ENCODE measurements around the gene DDX27.

Gene DDX27

DNA sequence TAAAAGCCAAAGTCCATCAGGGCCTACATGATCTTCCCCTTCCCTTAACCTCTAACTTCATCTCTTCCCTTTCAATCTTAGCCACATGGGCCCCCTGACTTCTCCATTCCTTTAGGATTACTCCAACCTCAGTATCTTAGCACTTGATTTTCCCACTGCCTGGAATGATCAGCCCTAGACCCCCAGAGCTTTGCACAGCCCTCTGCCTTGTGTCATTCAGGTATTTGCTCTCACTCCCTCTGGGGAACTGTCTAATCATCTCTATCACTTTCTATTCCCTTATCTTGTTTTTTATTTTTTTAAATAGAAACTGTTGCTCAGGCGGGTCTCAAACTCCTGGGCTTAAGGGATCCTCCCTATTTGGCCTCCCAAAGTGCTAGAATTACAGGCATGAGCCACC is 72.0 kb downstream of the DDX27 start:
- DNase-seq (ENCODE audit: low read depth), result no peak

- no peak for DNase-seq (ENCODE audit: low read depth)
These were observed 72.8 kb downstream of the DDX27 start for GRCh38 chr20:49292010-49292409.

GRCh38 chr20:49293122-49293521 is 73.9 kb downstream of the DDX27 start:
- DNase-seq (ENCODE audit: low read depth), result no peak

Data from T follicular helper cell (primary cell).